ENCODE data around the gene CLCA4.
"Not testable (repeated sequence)": the region's sequence is repeated elsewhere in the genome, so short reads cannot be mapped to it uniquely, and the experiment has no call there.

DNA sequence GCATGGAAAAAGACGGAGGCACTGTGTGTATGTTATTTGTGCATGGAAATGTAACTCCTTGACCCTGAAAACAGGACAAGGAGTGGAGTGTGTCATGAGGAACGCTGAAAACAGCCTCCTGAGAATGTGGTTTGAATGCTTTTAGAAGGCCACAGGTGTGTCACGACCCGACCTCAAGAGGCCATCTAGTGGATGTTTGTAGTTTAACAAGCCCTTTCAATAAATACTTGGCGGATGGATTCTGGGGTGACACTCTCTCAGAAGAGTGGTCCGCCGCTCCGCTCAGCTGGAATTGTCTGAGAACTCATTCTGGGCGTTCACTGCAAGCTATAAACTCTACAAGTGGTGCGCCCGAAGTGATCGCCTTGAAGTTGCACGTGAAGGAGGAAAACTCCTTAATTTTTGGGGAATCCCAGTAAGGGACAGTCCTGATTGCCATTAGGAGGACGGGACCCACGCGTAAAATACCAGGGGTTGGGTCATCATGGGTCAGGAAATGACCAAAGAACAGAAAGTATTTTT lies 44.7 kb upstream of the CLCA4 start:
- TF ChIP-seq, protein P1, sequence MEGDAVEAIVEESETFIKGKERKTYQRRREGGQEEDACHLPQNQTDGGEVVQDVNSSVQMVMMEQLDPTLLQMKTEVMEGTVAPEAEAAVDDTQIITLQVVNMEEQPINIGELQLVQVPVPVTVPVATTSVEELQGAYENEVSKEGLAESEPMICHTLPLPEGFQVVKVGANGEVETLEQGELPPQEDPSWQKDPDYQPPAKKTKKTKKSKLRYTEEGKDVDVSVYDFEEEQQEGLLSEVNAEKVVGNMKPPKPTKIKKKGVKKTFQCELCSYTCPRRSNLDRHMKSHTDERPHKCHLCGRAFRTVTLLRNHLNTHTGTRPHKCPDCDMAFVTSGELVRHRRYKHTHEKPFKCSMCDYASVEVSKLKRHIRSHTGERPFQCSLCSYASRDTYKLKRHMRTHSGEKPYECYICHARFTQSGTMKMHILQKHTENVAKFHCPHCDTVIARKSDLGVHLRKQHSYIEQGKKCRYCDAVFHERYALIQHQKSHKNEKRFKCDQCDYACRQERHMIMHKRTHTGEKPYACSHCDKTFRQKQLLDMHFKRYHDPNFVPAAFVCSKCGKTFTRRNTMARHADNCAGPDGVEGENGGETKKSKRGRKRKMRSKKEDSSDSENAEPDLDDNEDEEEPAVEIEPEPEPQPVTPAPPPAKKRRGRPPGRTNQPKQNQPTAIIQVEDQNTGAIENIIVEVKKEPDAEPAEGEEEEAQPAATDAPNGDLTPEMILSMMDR (IDR thresholded peaks at IDR 0.05) = peak in 1 of 3 donors; percentile 9
- not testable (repeated sequence) for TF ChIP-seq POLR2A (IDR thresholded peaks at IDR 0.05)

All from lower leg skin (tissue), 3 donors.